GM12875 (cell line): ENCODE data around the gene DOCK7.
"Not testable (repeated sequence)": the region's sequence is repeated elsewhere in the genome, so short reads cannot be mapped to it uniquely, and the experiment has no call there.

ENCODE experiments used
- H3K4me3 ChIP-seq: one replicate; pipeline ENCODE4 v1.5.1; 2011; ENCODE audit warnings: low read depth, low read length, control low read depth
- TF ChIP-seq, protein P1 (sequence below): IDR thresholded peaks from 2 replicates; pipeline ENCODE4 v1.5.1; 2011; ENCODE audit warnings: low read depth, mild to moderate bottlenecking, control low read depth, inconsistent platforms, low read length, moderate library complexity, borderline replicate concordance; ENCODE audit not compliant: insufficient read depth

The DOCK7 gene

DNA sequence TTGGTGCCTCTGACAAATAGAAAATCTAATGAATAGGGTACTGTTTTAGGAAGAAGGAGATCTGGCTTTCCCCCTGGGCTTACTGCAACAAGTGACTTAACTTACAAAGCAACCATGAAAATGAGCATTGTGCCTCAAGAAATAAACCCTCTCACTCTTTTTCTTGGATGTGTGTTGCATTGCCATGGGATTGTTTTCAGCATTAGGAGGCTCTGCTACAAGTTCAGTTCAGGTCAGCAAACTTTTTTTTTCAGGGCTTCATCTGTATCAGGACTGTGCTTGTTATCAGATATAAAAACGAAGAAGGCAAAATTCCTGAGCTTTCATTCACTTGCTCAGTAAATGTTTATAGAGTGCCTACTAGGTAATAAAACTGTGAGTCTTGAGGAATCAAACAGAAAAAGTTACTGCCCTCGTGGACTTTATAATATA lies 37.8 kb upstream of the DOCK7 start:
- TF ChIP-seq, protein P1, sequence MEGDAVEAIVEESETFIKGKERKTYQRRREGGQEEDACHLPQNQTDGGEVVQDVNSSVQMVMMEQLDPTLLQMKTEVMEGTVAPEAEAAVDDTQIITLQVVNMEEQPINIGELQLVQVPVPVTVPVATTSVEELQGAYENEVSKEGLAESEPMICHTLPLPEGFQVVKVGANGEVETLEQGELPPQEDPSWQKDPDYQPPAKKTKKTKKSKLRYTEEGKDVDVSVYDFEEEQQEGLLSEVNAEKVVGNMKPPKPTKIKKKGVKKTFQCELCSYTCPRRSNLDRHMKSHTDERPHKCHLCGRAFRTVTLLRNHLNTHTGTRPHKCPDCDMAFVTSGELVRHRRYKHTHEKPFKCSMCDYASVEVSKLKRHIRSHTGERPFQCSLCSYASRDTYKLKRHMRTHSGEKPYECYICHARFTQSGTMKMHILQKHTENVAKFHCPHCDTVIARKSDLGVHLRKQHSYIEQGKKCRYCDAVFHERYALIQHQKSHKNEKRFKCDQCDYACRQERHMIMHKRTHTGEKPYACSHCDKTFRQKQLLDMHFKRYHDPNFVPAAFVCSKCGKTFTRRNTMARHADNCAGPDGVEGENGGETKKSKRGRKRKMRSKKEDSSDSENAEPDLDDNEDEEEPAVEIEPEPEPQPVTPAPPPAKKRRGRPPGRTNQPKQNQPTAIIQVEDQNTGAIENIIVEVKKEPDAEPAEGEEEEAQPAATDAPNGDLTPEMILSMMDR = no peak
- no peak overlapping the region for H3K4me3 ChIP-seq

DNA sequence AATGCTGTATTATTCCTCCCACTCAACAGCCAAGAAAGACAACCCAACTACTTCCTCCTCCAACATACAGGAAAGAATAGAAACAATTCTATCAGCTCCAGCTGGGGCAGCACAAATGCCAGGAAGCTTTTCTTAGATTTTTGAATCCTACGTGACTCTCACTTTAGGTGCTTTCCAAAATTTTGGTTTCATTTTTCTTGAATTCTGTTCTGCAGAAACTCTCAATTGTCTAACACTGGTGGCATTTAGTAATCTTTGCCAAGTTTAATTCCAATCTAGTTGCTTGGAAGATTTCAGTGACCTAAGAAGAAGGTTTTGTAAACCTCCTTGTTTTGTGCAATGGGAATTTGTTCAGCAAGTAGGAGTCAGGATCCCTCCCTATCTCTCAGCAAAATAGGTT lies 37.1 kb upstream of the DOCK7 start:
- no peak overlapping the region for H3K4me3 ChIP-seq
- TF ChIP-seq, protein P1 = no peak

DNA sequence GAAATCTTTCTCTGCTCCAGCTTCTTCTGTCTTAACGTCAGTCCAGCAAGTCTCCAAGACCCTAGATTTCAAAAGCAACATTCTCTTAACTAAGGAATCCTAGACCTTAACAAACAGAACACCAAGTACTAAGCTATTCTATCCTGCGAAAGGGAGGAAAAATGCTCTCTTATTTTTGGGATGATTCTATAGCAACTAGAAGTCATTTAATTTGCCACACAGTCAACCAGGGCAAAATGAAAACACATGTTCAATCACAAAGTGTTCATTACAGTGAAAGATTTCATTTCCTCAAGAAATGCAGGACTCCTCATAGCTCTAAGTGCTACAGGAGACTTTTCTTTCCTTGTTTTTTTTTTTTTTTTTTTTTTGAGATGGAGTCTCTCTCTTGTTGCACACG lies 36.2 kb upstream of the DOCK7 start:
- no peak overlapping the region for H3K4me3 ChIP-seq
- TF ChIP-seq, protein P1 = no peak

DNA sequence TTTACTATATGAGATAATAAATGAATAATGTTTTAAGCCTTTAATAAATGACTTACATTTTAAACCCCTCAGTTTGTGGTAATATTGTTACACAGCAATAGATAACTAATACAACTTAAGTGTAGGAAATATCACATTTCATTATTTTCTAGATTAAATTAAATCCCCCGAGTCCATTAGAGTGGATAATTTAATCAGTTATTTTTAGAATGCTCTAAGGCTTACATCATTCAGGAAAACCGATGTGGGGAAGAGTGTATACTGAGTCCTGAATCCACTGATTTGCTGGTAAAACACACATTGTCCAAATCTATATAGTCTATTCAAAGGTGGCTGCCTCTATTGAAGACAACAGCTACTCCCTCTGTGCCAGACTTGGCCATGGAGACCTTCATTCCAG lies 35.7 kb upstream of the DOCK7 start:
- TF ChIP-seq, protein P1 = no peak
- H3K4me3 ChIP-seq = no peak overlapping the region

DNA sequence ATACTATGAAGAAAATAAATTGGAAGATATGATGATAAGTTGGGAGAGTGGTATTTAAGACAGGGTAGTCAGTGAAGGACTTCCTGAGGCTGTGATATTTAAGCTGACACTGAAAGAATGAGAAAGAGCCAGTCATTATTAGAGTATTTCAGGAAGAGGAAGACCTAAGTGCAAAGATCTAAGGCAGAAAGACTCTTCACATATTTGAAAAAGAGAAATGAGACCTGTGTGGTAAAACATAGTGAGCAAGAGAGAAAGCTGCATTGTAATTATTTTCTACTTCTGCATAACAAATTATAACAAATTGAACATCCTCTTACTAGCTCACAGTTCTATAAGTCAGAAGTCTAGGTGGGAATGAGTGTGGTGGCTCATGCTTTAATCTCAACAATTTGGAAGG lies 34.6 kb upstream of the DOCK7 start:
- H3K4me3 ChIP-seq = no peak overlapping the region
- TF ChIP-seq, protein P1 = no peak

DNA sequence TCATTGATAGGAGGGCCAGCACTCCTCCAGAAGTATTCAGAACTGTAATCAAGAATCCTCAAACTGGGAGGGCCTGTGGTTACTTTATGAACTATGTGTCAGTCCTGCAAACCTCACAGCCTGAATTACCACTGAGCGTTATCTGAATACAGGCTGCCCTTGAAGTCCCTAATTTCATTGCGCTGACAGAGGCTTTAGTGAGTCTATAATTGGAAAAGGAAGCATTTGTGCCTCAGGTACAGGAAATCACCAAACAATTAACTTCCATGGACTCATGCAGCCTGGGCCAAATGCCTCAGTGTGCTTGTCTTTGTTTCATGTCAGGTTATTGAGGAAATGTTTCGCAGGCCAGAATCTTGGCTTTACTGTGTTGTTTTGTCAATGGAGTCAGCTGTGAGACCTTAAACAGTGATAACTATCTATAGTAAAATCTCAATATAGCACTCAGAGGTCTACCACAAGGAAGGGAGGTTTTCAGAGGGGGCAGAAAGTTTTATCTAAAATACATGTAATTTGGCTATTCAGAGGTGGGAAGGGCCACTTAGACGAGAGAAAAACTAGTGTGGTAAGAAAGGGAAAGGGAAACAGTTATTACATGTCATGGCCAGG lies 32.9 kb upstream of the DOCK7 start:
- TF ChIP-seq, protein P1 = no peak
- H3K4me3 ChIP-seq = no peak overlapping the region

DNA sequence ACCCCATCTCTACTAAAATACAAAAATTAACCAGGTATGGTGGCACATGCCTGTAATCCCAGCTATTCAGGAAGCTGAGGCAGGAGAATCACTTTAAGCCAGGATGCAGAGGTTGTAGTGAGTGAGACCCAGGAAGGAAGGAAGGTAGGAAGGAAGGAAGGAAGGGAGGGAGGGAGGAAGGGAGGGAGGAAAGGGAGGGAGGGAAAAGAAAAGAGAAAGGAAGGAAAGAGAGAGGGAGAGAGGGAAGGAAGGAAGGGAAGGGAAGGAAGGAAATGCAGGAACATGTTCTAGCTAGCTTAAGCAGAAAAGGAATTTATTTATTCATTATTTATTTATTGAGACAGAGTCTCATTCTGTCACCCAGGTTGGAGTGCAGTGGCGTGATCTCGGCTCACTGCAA lies 30.2 kb upstream of the DOCK7 start:
- not testable (repeated sequence) for H3K4me3 ChIP-seq

DNA sequence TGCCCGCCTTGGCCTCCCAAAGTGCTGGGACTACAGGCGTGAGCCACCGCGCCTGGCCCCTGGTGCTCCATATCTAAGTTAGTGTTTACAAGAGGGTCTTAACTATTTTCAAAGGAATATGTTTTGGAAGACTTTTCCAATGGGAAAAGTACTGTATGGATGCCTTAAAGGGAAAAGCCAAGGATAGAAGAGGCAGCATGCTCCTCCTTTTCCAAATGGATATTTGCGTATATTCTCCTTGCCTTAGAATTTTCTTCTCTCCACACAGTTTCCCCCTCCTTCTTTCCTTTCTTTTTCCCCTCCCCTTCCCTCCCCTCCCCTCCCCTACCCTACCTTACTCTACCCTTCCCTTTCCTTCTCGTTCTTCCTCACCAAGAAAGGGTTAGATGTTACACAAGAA lies 29.3 kb upstream of the DOCK7 start:
- TF ChIP-seq, protein P1 = no peak
- H3K4me3 ChIP-seq = no peak overlapping the region
